H1 (cell line): ENCODE results near the gene PDGFRA. TPM values are rescaled to one million over a fixed set of nuclear protein-coding genes. Genes with fewer than 3 reads are reported as not detected.

Experiments
- CTCF ChIA-PET: fragments of 300-600 bp; sonication (Branson Sonifier 250); formaldehyde crosslinking; loops from one replicate; lab custom pipeline; 2021; ENCODE audit not compliant: partially characterized antibody; lab: Charles Lee
- POLR2A ChIA-PET: fragments of 300-600 bp; sonication (Branson Sonifier 250); formaldehyde crosslinking; loops from one replicate; lab custom pipeline; 2021; ENCODE audit warnings: inconsistent platforms; ENCODE audit not compliant: partially characterized antibody; lab: Charles Lee
- DNase-seq, 2 experiments: peaks; one replicate each; pipeline versions ENCODE4 v3.0.0 to v3.0.0-alpha.2; 2010 to 2022; ENCODE audit warnings: low spot score in 2 of 2, low read depth in 1 of 2, mixed read lengths in 1 of 2
- FAIRE-seq: peaks from 2 replicates; lab custom pipeline; 2011; peaks lifted over from hg19 to GRCh38; lab: Jason Lieb, UNC
- H2AFZ ChIP-seq: 2 replicates; pipeline ENCODE4 v1.8.1; 2012; ENCODE audit warnings: low read length, inconsistent platforms
- H2AK5ac ChIP-seq: 2 replicates; pipeline ENCODE4 v1.6.1; 2013; ENCODE audit warnings: low read depth, low read length
- H2BK120ac ChIP-seq: replicated peaks from 2 replicates; pipeline ENCODE3; 2013; ENCODE audit warnings: low read depth, low read length, inconsistent platforms
- H2BK12ac ChIP-seq: 2 replicates; pipeline ENCODE4 v1.6.1; 2013; ENCODE audit warnings: low read depth, low read length
- H2BK15ac ChIP-seq: 2 replicates; pipeline ENCODE4 v1.6.1; 2013; ENCODE audit warnings: low read length
- H2BK20ac ChIP-seq: 2 replicates; pipeline ENCODE4 v1.6.1; 2013; ENCODE audit warnings: low read length
- H2BK5ac ChIP-seq: 2 replicates; pipeline ENCODE4 v1.6.1; 2013; ENCODE audit warnings: low read depth, low read length
- H3K14ac ChIP-seq: 2 replicates; pipeline ENCODE4 v1.6.1; 2013; ENCODE audit warnings: inconsistent platforms; ENCODE audit not compliant: insufficient read length
- H3K18ac ChIP-seq: 2 replicates; pipeline ENCODE4 v1.6.1; 2013; ENCODE audit warnings: low read length; ENCODE audit errors: extremely low read depth
- H3K23ac ChIP-seq: 2 replicates; pipeline ENCODE4 v1.6.1; 2013; ENCODE audit warnings: inconsistent platforms; ENCODE audit not compliant: insufficient read length
- H3K23me2 ChIP-seq: 2 replicates; pipeline ENCODE4 v1.6.1; 2013; ENCODE audit warnings: low read depth, low read length
- H3K27ac ChIP-seq: 2 replicates; pipeline ENCODE4 v1.6.1; 2011; ENCODE audit warnings: low read depth, low read length, inconsistent platforms
- H3K27me3 ChIP-seq, 4 experiments: replicated peaks in 1 of 4; 1 replicate in 1 of 4; 2 replicates in 3 of 4; pipeline versions ENCODE4 v1.6.1 to v1.8.1; 2011 to 2013; ENCODE audit warnings: low read length in 3 of 4, mild to moderate bottlenecking in 3 of 4, inconsistent platforms in 2 of 4, mixed read lengths in 2 of 4, moderate library complexity in 1 of 4; ENCODE audit not compliant: control insufficient read depth in 3 of 4, insufficient read depth in 3 of 4; ENCODE audit errors: extremely low read depth in 1 of 4
- H3K36me3 ChIP-seq, 4 experiments: 2 replicates each; pipeline versions ENCODE4 v1.6.1 to v1.8.1; 2011 to 2013; ENCODE audit warnings: mild to moderate bottlenecking in 4 of 4, low read length in 3 of 4, moderate library complexity in 2 of 4, control low read depth in 1 of 4, inconsistent platforms in 1 of 4; ENCODE audit not compliant: insufficient read depth in 4 of 4, control insufficient read depth in 2 of 4
- H3K4ac ChIP-seq: replicated peaks from 2 replicates; pipeline ENCODE3; 2013; ENCODE audit warnings: low read length, low read depth, mixed read lengths, inconsistent platforms; ENCODE audit not compliant: insufficient read length
- H3K4me1 ChIP-seq, 4 experiments: replicated peaks in 1 of 4; 1 replicate in 1 of 4; 2 replicates in 3 of 4; pipeline versions ENCODE4 v1.6.1 to v1.8.1; 2011 to 2013; ENCODE audit warnings: low read length in 3 of 4, inconsistent platforms in 2 of 4, mixed read lengths in 1 of 4; ENCODE audit not compliant: insufficient read depth in 4 of 4, control insufficient read depth in 3 of 4
- H3K4me2 ChIP-seq, 2 experiments: 2 replicates each; pipeline versions ENCODE4 v1.6.1 to v1.8.1; 2011 to 2013; ENCODE audit warnings: low read depth in 2 of 2, low read length in 2 of 2, control low read depth in 1 of 2, inconsistent platforms in 1 of 2, mild to moderate bottlenecking in 1 of 2; ENCODE audit not compliant: insufficient read depth in 1 of 2
- H3K4me3 ChIP-seq, 4 experiments: fragments of 200-600, 300-600 bp in 1 of 4; sonication (generic), shearing (Covaris generic), sonication (Bioruptor Twin) in 1 of 4; 2 replicates each; pipeline versions ENCODE4 v1.5.1 to v1.8.1; 2011 to 2016; ENCODE audit warnings: low read length in 4 of 4, low read depth in 3 of 4, control low read depth in 2 of 4, inconsistent platforms in 2 of 4, mild to moderate bottlenecking in 2 of 4, mixed read lengths in 1 of 4, moderate library complexity in 1 of 4; ENCODE audit not compliant: insufficient read depth in 2 of 4; ENCODE audit errors: extremely low read depth in 1 of 4
- H3K56ac ChIP-seq: replicated peaks from 2 replicates; pipeline ENCODE3; 2013; ENCODE audit warnings: low read depth, mild to moderate bottlenecking, mixed read lengths, low read length, inconsistent platforms; ENCODE audit not compliant: insufficient read length
- H3K79me1 ChIP-seq: 2 replicates; pipeline ENCODE4 v1.6.1; 2013; ENCODE audit warnings: low read depth, low read length, control low read depth
- H3K79me2 ChIP-seq, 2 experiments: 2 replicates each; pipeline versions ENCODE4 v1.6.1 to v1.8.1; 2012 to 2013; ENCODE audit warnings: low read length in 2 of 2, mild to moderate bottlenecking in 2 of 2, inconsistent platforms in 1 of 2; ENCODE audit not compliant: insufficient read depth in 2 of 2, control insufficient read depth in 1 of 2
- H3K9ac ChIP-seq, 4 experiments: replicated peaks in 1 of 4; 1 replicate in 1 of 4; 2 replicates in 3 of 4; pipeline versions ENCODE4 v1.6.1 to v1.8.1; 2011 to 2013; ENCODE audit warnings: low read depth in 3 of 4, low read length in 3 of 4, control low read depth in 2 of 4, mild to moderate bottlenecking in 2 of 4, moderate library complexity in 2 of 4, inconsistent platforms in 1 of 4; ENCODE audit errors: extremely low read depth in 1 of 4
- H3K9me3 ChIP-seq, 2 experiments: 2 replicates each; pipeline versions ENCODE4 v1.6.1 to v1.8.1; 2012 to 2013; ENCODE audit warnings: mild to moderate bottlenecking in 2 of 2, moderate library complexity in 2 of 2, control low read depth in 1 of 2, inconsistent platforms in 1 of 2, low read depth in 1 of 2, low read length in 1 of 2, mixed read lengths in 1 of 2; ENCODE audit not compliant: insufficient read depth in 2 of 2
- H4K20me1 ChIP-seq, 2 experiments: replicated peaks in 1 of 2; 2 replicates each; pipeline versions ENCODE3 to v1.8.1; 2011 to 2013; ENCODE audit warnings: inconsistent platforms in 2 of 2, low read length in 2 of 2, mild to moderate bottlenecking in 1 of 2; ENCODE audit not compliant: insufficient read depth in 2 of 2, control insufficient read depth in 1 of 2
- H4K5ac ChIP-seq: 2 replicates; pipeline ENCODE4 v1.6.1; 2013; ENCODE audit warnings: low read length, low read depth, mixed read lengths, inconsistent platforms; ENCODE audit not compliant: insufficient read length
- H4K8ac ChIP-seq: 2 replicates; pipeline ENCODE4 v1.8.0; 2013; ENCODE audit warnings: mild to moderate bottlenecking, moderate library complexity, low read length, inconsistent platforms; ENCODE audit not compliant: insufficient read depth; ENCODE audit errors: extremely low read depth
- H4K91ac ChIP-seq: replicated peaks from 2 replicates; pipeline ENCODE3; 2013; ENCODE audit warnings: low read length, mixed read lengths, inconsistent platforms; ENCODE audit not compliant: insufficient read length
- BCL11A ChIP-seq, 2 experiments: IDR thresholded peaks; one replicate each; pipeline ENCODE4 v1.6.1; 2011; ENCODE audit warnings: low read depth in 2 of 2, low read length in 2 of 2, mild to moderate bottlenecking in 2 of 2
- BRCA1 ChIP-seq: IDR thresholded peaks from 2 replicates; pipeline ENCODE4 v1.6.1; 2012; ENCODE audit warnings: low read depth, low read length, improper control_type of control experiment
- EP300 ChIP-seq, 2 experiments: IDR thresholded peaks; 1 replicate in 1 of 2; 2 replicates in 1 of 2; pipeline ENCODE4 v1.6.1; 2011 to 2012; ENCODE audit warnings: low read depth in 2 of 2, low read length in 2 of 2, mild to moderate bottlenecking in 2 of 2, borderline replicate concordance in 1 of 2, inconsistent platforms in 1 of 2, moderate library complexity in 1 of 2
- FOSL1 ChIP-seq: IDR thresholded peaks from 2 replicates; pipeline ENCODE4 v1.6.1; 2011; ENCODE audit warnings: mild to moderate bottlenecking, low read depth, low read length, moderate library complexity; ENCODE audit not compliant: insufficient read depth
- HDAC2 ChIP-seq, 2 experiments: fragments of 300-600 bp in 1 of 2; sonication (generic) in 1 of 2; IDR thresholded peaks; 2 replicates each; pipeline ENCODE4 v1.6.1; 2011 to 2012; ENCODE audit warnings: low read depth in 2 of 2, low read length in 2 of 2, mild to moderate bottlenecking in 2 of 2, moderate library complexity in 2 of 2, borderline replicate concordance in 1 of 2, inconsistent platforms in 1 of 2
- KDM4A ChIP-seq: IDR thresholded peaks from one replicate; pipeline ENCODE4 v1.7.1; 2012; ENCODE audit warnings: low read depth, mild to moderate bottlenecking, moderate library complexity, low read length, inconsistent platforms; ENCODE audit not compliant: severe bottlenecking
- KDM5A ChIP-seq: fragments of 200-600 bp; IDR thresholded peaks from 2 replicates; pipeline ENCODE4 v1.7.1; 2012; ENCODE audit warnings: mild to moderate bottlenecking, low read length, inconsistent platforms, mixed read lengths
- POLR2A ChIP-seq, 2 experiments: IDR thresholded peaks; 1 replicate in 1 of 2; 2 replicates in 1 of 2; pipeline ENCODE4 v1.6.1; 2011; ENCODE audit warnings: low read depth in 2 of 2, low read length in 2 of 2, mild to moderate bottlenecking in 2 of 2; ENCODE audit errors: control extremely low read depth in 1 of 2
- POLR2AphosphoS5 ChIP-seq: IDR thresholded peaks from 2 replicates; pipeline ENCODE4 v1.6.1; 2011; ENCODE audit warnings: low read depth, low read length
- POU5F1 ChIP-seq: IDR thresholded peaks from 2 replicates; pipeline ENCODE4 v1.6.1; 2011; ENCODE audit warnings: low read depth, mild to moderate bottlenecking, low read length, moderate library complexity
- TAF7 ChIP-seq: optimal IDR thresholded peaks from 2 replicates; pipeline ENCODE3; 2011; ENCODE audit warnings: low read depth, mild to moderate bottlenecking, inconsistent platforms, low read length, moderate library complexity, borderline replicate concordance
- WGBS, 2 experiments: shearing (Covaris generic) in 1 of 2; methylation state at CpG; one replicate each; pipeline versions ENCODE4 v1.1.6 to v1.1.7; 2013 to 2015; ENCODE audit warnings: low lambda C conversion rate in 2 of 2, mixed read lengths in 2 of 2, inconsistent platforms in 1 of 2, low coverage in 1 of 2, missing lambda C conversion rate in 1 of 2; ENCODE audit not compliant: insufficient replicate concordance in 2 of 2, insufficient coverage in 1 of 2, insufficient read length in 1 of 2; ENCODE audit errors: extremely low coverage in 1 of 2, missing lambda C conversion rate in 1 of 2; 5-methylcytosine and 5-hydroxymethylcytosine counted together
- polyA plus RNA-seq, 7 experiments: library from polyadenylated mRNA; depleted of rRNA in 3 of 7; stranded (reverse) in 5 of 7; unstranded in 2 of 7; fragments of >200 nt in 5 of 7; fragments of 200-250 nt in 2 of 7; gene quantifications; 1 replicate in 5 of 7; 2 replicates in 1 of 7; 4 replicates in 1 of 7; pipeline versions ENCODE4 v1.2.1 to v1.2.3, GENCODE V29; 2011 to 2013; ENCODE audit warnings: missing spikeins in 2 of 7, mixed read lengths in 2 of 7
- total RNA-seq: library from RNA; stranded (reverse); fragmentation: NEBNext Ultra II Directional; extraction: Animal tissue kit (Norgen Biotek cat#: 25700); gene quantifications from 2 replicates; pipeline ENCODE4 v1.2.1, GENCODE V29; 2021

PDGFRA gene
- total and polyA plus RNA-seq, 2 of the 8 experiments (the other 6 are each of a cell fraction or from before 2014, with no cell fraction given) = 1.4 to 3.4 TPM

DNA sequence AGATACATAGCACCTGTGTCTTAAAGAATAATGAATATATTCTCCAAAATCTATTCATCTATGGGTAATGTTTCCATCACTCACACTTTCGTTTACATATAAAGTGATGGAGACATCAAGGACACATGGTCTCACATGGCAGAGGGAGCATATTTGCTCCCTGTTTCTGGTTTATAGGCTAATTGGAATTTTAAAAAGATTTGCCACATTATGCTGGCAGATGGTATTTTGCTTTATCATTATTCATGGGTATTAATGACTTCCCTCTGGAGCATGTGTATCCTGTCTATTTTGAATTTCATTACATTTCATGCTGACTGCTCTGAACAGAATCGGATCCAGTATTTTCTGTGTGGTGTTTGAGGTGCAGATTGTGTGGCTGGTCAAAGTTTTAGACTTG is 79.0 kb downstream of the PDGFRA start:
- POLR2A ChIA-PET = no interaction called here
- FAIRE-seq = no peak

More for the DNA sequence above, 79.0 kb downstream of the PDGFRA start:
- Histone ChIP-seq H3K4ac (no peak overlapping the region), H3K4me2 (no peak overlapping the region), H4K20me1 (no peaks in the 10 kb centered on the region), H3K18ac (no peak overlapping the region), H3K9me3 (no peaks in the 10 kb centered on the region), H3K79me1 (no peaks in the 10 kb centered on the region), H3K9ac (no peak overlapping the region), H3K56ac (no peak overlapping the region), H4K91ac (no peak overlapping the region), H3K27ac (no peak overlapping the region), H2BK15ac (no peak overlapping the region), H3K23me2 (no peaks in the 10 kb centered on the region), H4K5ac (no peak overlapping the region), H2BK5ac (no peak overlapping the region), H3K23ac (no peak overlapping the region), H3K4me1 (no peaks in the 10 kb centered on the region), H4K8ac (no peak overlapping the region), H2AFZ (no peak overlapping the region), H2BK20ac (no peak overlapping the region), H3K14ac (no peak overlapping the region), H2BK12ac (no peak overlapping the region), H3K27me3 (no peaks in the 10 kb centered on the region), H2BK120ac (no peak overlapping the region), H2AK5ac (no peak overlapping the region), H3K36me3 (no peaks in the 10 kb centered on the region), H3K4me3 (no peak overlapping the region)
- WGBS, 2 experiments = 93% methylated on average over 2 of the region's 2 CpGs; no CpG with 5 or more reads in 1 of the 2 experiments
- CTCF ChIA-PET = interaction anchor here (1.1 to 1.5 kb wide), 4 partner anchors 11 to 132 kb away, joined by 3 to 6 read pairs (median 4); no protein-coding TSS in a partner anchor
- DNase-seq = no peak
- TF ChIP-seq POLR2AphosphoS5 (no peak), POLR2A (IDR thresholded peaks at IDR 0.05; ENCODE audit: control extremely low read depth in 1 of 2, low read depth in 2 of 2, low read length in 2 of 2) (no peak), TAF7 (no peak), HDAC2 (IDR thresholded peaks at IDR 0.05; ENCODE audit: borderline replicate concordance in 1 of 2, low read depth in 2 of 2, low read length in 2 of 2) (no peak), KDM4A (no peak), BRCA1 (no peak), BCL11A (IDR thresholded peaks at IDR 0.05; ENCODE audit: low read depth in 2 of 2, low read length in 2 of 2) (no peak), FOSL1 (no peak), KDM5A (no peak), POU5F1 (no peak), EP300 (IDR thresholded peaks at IDR 0.05; ENCODE audit: borderline replicate concordance in 1 of 2, low read depth in 2 of 2, low read length in 2 of 2) (no peak)
- TF ChIP-seq, all 59 proteins: peak for 0
- no peaks in the 10 kb centered on the region for H3K79me2 ChIP-seq
